Measurements from ENCODE around the gene TTLL8. TPM values are rescaled to one million over a fixed set of nuclear protein-coding genes. Genes with fewer than 3 reads are reported as not detected.
A peak's percentile ranks its signal among the peaks of the same experiment; 100 is the strongest.

TTLL8 gene
- total RNA-seq, 1 experiment from 2014 or later: not detected

DNA sequence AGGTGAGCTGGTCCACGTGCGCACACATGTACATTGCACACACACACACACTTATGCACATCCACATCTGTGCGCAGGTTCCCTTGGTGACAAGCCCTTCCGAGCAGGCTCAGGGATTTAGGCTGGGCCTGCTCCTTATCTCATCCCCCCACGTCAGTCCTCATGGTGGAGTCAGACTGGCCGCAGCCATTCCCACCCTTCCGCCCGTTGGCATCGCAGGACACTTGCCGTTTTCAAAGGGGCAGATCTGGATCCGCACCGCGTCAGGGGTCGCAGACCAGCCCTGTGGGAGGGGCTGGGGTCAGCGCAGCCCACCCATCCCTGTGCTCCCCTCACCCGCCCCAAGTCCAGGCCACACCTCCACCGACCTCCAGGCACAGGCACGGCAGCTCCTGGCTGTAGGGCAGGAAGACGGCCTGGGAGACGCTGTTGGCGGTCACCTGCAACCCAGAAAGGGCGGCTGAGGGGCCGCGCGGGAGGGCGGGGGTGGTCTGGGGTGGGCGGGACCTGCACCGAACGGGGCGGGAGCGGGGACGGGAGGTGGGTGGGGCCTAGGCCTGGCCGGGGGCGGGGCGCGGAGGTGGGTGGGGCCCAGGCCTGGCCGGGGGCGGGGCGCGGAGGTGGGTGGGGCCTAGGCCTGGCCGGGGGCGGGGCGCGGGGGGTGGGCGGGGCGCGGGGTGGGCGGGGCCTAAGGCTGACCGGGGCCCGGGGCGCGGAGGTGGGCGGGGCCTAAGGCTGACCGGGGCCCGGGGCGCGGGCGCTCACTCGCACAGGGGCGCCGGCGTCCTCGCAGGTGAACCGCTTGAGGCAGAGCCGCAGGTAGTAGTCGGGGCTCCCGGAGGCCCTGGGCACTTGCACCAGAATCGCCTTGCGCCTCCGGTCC lies 58.8 kb downstream of the TTLL8 start:
- no peaks in the 10 kb centered on the region for H3K9me3 ChIP-seq (ENCODE audit: control insufficient read depth, low read depth, low read length)
- no peak overlapping the region for H3K4ac ChIP-seq (ENCODE audit: low read depth, low read length)
- H4K5ac ChIP-seq (ENCODE audit: insufficient read length, low read depth, low read length): no peak overlapping the region
- H4K8ac ChIP-seq (replicated peaks; ENCODE audit: insufficient read length, low read depth, low read length): no peak overlapping the region
- no peak overlapping the region; the same call in 1 of the 2 replicates for H2BK15ac ChIP-seq (ENCODE audit: low read depth, low read length)
- H3K79me2 ChIP-seq (ENCODE audit: insufficient read depth, low read length): no peaks in the 10 kb centered on the region
- peak; percentile 87 for DNase-seq
- peaks cover 11 to 18% of the 10 kb centered on the region in 2 experiments; a peak in 3 of 4 replicates for H3K4me1 Mint-ChIP-seq
- H3K27me3 Mint-ChIP-seq (ENCODE audit: low read depth): peaks cover 32% of the 10 kb centered on the region
- no peak overlapping the region for H3K9ac ChIP-seq (ENCODE audit: extremely low read depth, insufficient read length, low read length)
- no peak overlapping the region for H3K23ac ChIP-seq (ENCODE audit: insufficient read length, low read depth, low read length)
- no peak overlapping the region for H3K27ac Mint-ChIP-seq
- H3K23me2 ChIP-seq (ENCODE audit: insufficient read length, low read depth, low read length, poor library complexity, severe bottlenecking): peaks cover 4% of the 10 kb centered on the region
- no peaks in the 10 kb centered on the region; a peak in 2 of 5 replicates for H3K9me3 Mint-ChIP-seq
- peak overlapping the region; percentile 38 for H3K18ac ChIP-seq (ENCODE audit: insufficient read length, low read depth, low read length)
- no peak overlapping the region for H2BK5ac ChIP-seq (ENCODE audit: insufficient read length, low read length)
- H3K36me3 Mint-ChIP-seq (ENCODE audit: insufficient read depth in 1 of 3, low read depth in 3 of 3): no peaks in the 10 kb centered on the region; a peak in 1 of 7 replicates
- no peaks in the 10 kb centered on the region for H4K20me1 ChIP-seq (ENCODE audit: control insufficient read depth, insufficient read depth, insufficient read length)
- H3T11ph ChIP-seq (ENCODE audit: low read length): no peak overlapping the region
- H2AK5ac ChIP-seq (ENCODE audit: insufficient read length, low read length): no peak overlapping the region
- no peak overlapping the region for H3K56ac ChIP-seq (ENCODE audit: insufficient read length, low read depth, low read length)
- TF ChIP-seq, protein P1, sequence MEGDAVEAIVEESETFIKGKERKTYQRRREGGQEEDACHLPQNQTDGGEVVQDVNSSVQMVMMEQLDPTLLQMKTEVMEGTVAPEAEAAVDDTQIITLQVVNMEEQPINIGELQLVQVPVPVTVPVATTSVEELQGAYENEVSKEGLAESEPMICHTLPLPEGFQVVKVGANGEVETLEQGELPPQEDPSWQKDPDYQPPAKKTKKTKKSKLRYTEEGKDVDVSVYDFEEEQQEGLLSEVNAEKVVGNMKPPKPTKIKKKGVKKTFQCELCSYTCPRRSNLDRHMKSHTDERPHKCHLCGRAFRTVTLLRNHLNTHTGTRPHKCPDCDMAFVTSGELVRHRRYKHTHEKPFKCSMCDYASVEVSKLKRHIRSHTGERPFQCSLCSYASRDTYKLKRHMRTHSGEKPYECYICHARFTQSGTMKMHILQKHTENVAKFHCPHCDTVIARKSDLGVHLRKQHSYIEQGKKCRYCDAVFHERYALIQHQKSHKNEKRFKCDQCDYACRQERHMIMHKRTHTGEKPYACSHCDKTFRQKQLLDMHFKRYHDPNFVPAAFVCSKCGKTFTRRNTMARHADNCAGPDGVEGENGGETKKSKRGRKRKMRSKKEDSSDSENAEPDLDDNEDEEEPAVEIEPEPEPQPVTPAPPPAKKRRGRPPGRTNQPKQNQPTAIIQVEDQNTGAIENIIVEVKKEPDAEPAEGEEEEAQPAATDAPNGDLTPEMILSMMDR (conservative IDR thresholded peaks at IDR 0.05): no peak
- peaks cover 9% of the 10 kb centered on the region; the same call in 1 of the 2 replicates for H3K27me3 ChIP-seq (ENCODE audit: insufficient read depth, low read length)
- no peak overlapping the region for H3K14ac ChIP-seq (ENCODE audit: insufficient read depth, low read length)
- no peaks in the 10 kb centered on the region for H3K79me1 ChIP-seq (ENCODE audit: insufficient read depth, low read depth, low read length, poor library complexity, severe bottlenecking)
- peak overlapping the region; percentile 49 to 75 for H3K4me3 Mint-ChIP-seq
- H3K27ac ChIP-seq (ENCODE audit: insufficient read length, low read depth, low read length): no peak overlapping the region
- WGBS (ENCODE audit: extremely low coverage, insufficient read length, low lambda C conversion rate): no CpG with 5 or more reads among the region's 70 CpGs
- peak overlapping the region; percentile 60 for H3K4me2 ChIP-seq (ENCODE audit: insufficient read depth, insufficient read length, low read length)
- H2BK20ac ChIP-seq (ENCODE audit: low read depth, low read length, poor library complexity, severe bottlenecking): no peak overlapping the region
- no peak overlapping the region for H2AFZ ChIP-seq (ENCODE audit: low read length)
- no peak overlapping the region for H4K91ac ChIP-seq (ENCODE audit: insufficient read length, low read depth, low read length)
- H2BK120ac ChIP-seq (ENCODE audit: low read depth, low read length, poor library complexity, severe bottlenecking): no peak overlapping the region
- no peaks in the 10 kb centered on the region for H3K4me1 ChIP-seq (ENCODE audit: insufficient read depth, low read length)
- H2BK12ac ChIP-seq (ENCODE audit: insufficient read length, low read depth, low read length): no peak overlapping the region
